GM18861 (cell line): ENCODE data around the gene NUAK2.
"Not testable (repeated sequence)": the region's sequence is repeated elsewhere in the genome, so short reads cannot be mapped to it uniquely, and the experiment has no call there.

Source experiments
- ATAC-seq: cut with Tn5 transposase; IDR thresholded peaks from one replicate; pipeline ENCODE4 v1.9.1; 2021; ENCODE audit not compliant: unreplicated experiment

Gene NUAK2

DNA sequence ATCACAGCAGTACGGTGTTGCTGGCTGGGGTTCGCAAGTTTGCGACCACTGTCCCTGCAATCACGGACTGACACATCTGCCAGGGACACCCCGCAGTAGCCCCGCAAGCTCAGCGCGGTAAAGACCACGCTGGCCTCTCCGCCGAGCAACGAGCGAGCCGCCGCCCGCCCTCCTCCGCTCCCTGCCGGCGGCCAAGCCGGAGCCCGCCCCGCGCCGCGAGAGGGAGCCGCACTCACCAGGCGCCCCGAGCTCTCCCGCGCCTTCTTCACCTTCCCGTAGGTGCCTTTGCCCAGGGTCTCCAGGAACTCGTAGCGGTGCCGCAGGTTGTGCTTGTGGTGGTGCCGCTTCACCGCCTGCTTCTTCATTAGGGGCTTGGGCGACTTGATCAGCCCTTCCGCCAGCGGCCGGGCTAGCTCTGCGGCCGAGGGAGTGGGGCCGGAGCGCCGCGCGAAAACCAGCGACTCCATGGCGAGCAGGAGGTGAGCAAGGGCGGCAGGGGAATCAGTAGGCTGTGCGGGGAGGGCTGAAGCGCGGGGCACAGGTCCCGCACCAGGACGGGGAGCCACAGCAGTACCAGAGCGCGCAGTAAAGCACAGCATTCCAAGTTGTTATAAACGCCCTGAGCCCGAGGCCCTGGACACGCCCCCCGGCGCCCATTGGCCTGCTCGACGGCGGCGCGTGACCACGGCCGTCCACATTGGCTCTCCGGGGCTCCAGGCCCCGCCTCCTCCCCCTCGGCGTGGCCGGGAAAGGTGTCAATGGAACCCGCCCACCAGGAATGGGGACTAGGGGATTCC, at the start of gene NUAK2:
NUAK2 (minus strand) TSS at position 584 of the 797 bp plus-strand sequence; CDS start at position 467, 117 bp downstream.
- ATAC-seq: no peak

GRCh38 chr1:205370780-205371179, 49.2 kb upstream of the NUAK2 start:
- no peak for ATAC-seq

DNA sequence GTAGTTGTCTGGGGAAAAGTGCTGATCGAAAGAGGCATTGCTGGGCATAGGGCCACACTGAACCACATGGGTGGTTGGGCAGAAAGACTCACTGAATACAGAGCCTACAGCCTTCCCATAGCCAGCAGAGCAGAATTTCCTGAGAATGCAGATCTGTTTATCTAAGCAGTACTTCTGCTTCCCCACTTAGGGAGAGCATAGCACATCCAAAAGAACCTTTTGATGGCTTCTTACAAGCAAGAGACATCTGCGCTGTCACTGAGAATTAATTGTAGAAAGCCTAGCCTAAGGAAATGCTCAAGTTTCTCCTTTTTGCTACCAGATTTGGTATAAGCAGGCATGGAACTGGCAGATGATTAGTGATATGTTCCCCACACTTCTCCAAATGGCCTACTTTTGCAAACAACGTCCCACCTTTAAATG, 48.2 kb upstream of the NUAK2 start:
- ATAC-seq: no peak

- ATAC-seq: no peak
These were observed 46.9 kb upstream of the NUAK2 start for GRCh38 chr1:205368478-205368877.

DNA sequence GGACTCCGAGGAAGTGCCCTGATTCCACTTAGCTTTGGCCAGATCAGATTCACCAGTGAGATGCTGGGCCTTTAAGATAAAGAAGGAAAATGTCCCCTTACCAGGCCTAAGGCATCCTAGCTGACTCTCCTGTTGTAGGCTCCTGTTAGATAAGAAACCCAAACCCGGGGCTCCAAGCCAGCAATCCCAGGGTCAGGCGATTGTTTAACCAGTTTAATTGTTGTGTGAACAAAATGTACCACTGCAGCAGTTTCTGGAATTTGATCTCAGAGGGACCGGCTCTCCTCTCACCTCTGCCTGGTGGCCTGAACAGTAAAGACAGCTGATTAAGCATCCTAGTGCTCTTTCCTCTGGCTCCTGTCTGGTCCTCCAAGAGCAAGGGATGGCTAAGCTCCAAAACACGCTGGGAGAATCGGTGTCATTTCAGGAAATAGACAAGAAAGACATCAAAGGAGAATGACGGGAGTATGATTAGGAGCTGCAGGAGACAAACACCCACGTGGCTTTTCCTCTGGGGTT, 44.5 kb upstream of the NUAK2 start:
- ATAC-seq: no peak

GRCh38 chr1:205365086-205365485, 43.5 kb upstream of the NUAK2 start:
- ATAC-seq: not testable (repeated sequence)

DNA sequence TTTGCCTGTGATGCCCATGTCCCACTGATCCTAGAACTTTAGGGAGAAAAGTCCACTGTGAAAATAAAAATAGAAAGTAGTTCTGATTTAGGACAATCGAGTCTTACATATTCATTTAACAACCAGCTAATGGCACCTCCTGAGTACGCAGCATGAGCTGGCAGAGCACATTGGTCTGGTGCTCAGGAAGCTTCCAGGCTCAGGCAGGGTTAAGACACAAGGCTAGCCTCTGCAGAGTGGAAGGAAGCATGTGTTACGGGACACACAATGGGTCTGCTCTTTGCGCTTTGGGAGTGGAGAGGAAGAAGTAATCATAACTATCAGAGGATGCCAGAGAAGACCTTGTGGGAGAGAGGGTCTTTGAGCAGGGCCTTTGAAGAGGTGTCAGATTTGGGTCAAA, 39.3 kb upstream of the NUAK2 start:
- ATAC-seq: no peak

DNA sequence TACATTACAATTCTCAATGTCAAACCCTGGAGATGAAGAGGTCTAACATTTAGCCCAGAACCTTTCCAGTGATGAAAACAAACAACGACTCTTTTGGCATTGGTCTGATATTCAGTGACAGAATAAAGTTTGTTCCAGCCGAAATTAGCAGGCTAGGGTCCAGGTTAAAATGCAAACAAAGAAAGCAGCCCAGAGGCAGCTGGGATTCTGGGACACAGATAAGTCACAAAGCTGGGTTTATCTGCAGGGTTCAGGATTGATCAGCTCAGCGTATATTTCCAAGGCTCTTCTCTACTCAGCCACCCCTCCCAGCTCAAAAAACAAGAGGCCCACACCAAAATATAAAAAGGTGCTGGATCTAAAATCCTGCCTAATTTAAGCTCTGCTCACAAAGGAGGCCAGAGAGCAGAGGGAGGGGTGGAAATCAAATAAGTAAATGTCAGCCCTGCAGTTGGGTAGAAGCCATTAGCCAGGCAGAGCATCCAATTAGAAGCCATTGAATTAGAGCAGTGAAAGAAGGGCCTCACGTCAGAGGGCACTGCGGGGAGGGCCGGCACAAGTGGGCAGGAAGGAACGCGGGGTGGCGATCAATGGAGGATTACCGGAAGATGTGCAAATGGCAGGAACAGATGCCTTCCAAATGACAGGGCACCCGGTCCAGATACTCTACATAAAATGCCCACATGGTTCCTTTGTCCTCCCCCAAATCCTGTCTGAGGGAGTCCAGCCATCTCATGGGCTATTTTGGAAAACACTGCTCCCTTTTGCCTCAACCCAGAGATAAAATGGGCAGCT, 38.4 kb upstream of the NUAK2 start:
- no peak for ATAC-seq

- no peak for ATAC-seq
These were observed 37.0 kb upstream of the NUAK2 start for GRCh38 chr1:205358579-205358978.

DNA sequence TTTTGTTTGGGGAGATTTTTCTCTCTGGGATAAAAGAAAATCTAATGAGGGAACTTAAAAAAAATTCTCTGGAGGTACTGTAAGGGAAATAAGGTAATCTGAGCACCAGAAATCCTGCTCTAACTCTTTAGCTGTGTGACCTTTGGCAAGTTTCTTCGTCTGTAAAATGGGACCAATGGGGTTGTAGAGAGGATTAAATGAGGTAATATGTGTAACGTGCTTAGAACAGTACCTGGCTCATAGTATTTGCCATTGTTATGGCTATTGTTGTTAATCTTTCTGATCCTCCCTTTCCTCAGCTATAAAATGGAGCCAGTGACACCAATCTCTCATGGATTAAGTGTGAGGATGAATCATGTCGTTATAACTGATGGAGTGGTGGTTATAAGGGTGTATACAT, 36.0 kb upstream of the NUAK2 start:
- ATAC-seq: no peak

- no peak for ATAC-seq
These were observed 35.0 kb upstream of the NUAK2 start, which contains the start of gene KLHDC8A for GRCh38 chr1:205356440-205357139. KLHDC8A (minus strand) TSS chr1:205356922; CDS start chr1:205343604, 13,318 bp downstream.

GRCh38 chr1:205355075-205355453, 33.5 kb upstream of the NUAK2 start:
- no peak for ATAC-seq

DNA sequence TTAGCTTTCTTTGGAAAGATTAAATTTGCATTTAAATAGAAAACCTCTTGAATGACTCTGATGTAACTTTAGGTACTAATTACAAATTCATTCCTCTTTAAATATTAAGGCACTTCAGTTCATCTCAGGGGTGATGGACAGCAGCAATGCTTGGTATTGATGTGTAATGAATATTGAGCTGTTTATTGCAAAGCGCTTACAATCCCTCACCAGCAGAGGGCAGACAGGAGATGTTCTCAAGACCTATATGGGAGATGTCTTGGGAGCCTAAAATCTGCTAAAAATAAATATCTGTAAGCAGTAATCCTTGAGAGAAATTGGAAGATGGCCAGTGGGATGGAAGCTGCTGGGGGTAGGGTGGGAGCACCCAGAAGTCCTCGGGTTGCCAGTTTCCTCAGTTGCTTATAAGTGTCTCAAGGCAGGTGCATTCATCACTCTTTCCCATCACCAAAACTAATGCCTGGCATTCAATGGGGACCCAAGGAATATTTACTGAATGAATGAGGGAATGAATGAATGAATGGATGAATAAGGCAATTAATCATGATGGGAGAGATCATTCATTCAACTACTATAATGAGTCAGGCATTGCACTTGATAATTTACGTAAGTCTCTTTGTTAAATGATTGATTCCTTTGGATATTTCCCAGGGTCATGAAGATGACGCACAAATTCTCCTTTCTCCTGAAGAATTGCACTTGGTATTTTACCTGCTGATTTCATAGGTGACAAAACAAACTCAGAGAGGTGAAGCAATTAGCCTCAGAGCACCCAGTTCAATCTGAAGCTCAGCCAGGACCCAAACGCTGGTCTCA, 32.9 kb upstream of the NUAK2 start:
- no peak for ATAC-seq

DNA sequence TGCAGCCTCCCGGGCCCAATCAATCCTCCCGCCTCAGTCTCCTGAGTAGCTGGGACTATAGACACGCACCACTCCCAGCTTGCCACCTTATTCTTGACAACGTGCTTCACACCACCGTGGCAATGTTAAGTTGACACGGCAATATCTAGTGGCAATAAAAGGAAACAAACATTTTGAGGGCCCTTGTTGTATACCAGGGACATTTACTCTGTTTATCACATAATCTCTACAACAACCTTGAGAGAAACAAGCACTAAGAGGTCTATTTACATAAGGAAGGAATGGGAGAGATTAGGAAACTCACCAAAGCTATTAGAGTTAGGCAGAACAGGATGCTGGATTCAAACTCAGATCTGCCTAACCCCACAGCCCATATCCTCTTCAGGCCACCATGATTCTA, 32.1 kb upstream of the NUAK2 start:
- ATAC-seq: no peak

GRCh38 chr1:205353191-205353590, 31.6 kb upstream of the NUAK2 start:
- no peak for ATAC-seq

GRCh38 chr1:205351984-205352713, 30.6 kb upstream of the NUAK2 start:
- no peak for ATAC-seq

- no peak for ATAC-seq
These were observed 29.2 kb upstream of the NUAK2 start for GRCh38 chr1:205350691-205351141.

GRCh38 chr1:205350124-205350523, 28.6 kb upstream of the NUAK2 start:
- no peak for ATAC-seq
